Heart right ventricle (tissue), 16 donors: ENCODE results near the gene FBXO24. TPM values are rescaled to one million over a fixed set of nuclear protein-coding genes. Genes with fewer than 3 reads are reported as not detected.
A peak's percentile ranks its signal among the peaks of the same experiment; 100 is the strongest.

Experiments used
- ATAC-seq, 8 donors: fragments of 200-7000 bp; cut with Tn5 transposase; one replicate each; pipeline ENCODE4 v1.9.1; 2020; ENCODE audit warnings: mild to moderate bottlenecking in 8 of 8, moderate library complexity in 8 of 8, moderate number of reproducible peaks in 1 of 8
- DNase-seq, 2 donors: peaks; one replicate each; pipeline ENCODE4 v3.0.0-alpha.2; 2020
- H3K27ac ChIP-seq, 10 donors: fragments of 200-600 bp; sonication (generic) in 2 of 10; one replicate each; pipeline versions ENCODE4 v1.5.0 to v1.8.0; 2020 to 2022; ENCODE audit warnings: mild to moderate bottlenecking in 3 of 10
- H3K27me3 ChIP-seq, 7 donors: fragments of 200-600 bp; one replicate each; pipeline ENCODE4 v1.8.0; 2021 to 2022; ENCODE audit warnings: mild to moderate bottlenecking in 2 of 7
- H3K36me3 ChIP-seq, 9 donors: fragments of 200-600 bp; sonication (generic) in 1 of 9; one replicate each; pipeline versions ENCODE4 v1.5.0 to v1.8.0; 2020 to 2022; ENCODE audit warnings: mild to moderate bottlenecking in 2 of 9
- H3K4me1 ChIP-seq, 9 donors: fragments of 200-600 bp; sonication (generic) in 1 of 9; one replicate each; pipeline versions ENCODE4 v1.5.0 to v1.8.0; 2020 to 2022; ENCODE audit warnings: mild to moderate bottlenecking in 4 of 9
- H3K4me3 ChIP-seq, 10 donors: fragments of 200-600 bp; sonication (generic) in 2 of 10; one replicate each; pipeline versions ENCODE4 v1.5.0 to v1.8.0; 2020 to 2022; ENCODE audit warnings: mild to moderate bottlenecking in 7 of 10, moderate library complexity in 2 of 10
- H3K9me3 ChIP-seq, 11 donors: fragments of 200-600 bp in 10 of 11; sonication (generic) in 2 of 11; one replicate each; pipeline versions ENCODE4 v1.5.0 to v1.8.0; 2013 to 2022; ENCODE audit warnings: mild to moderate bottlenecking in 2 of 11, control low read depth in 1 of 11, moderate library complexity in 1 of 11
- CTCF ChIP-seq, 9 donors: fragments of 200-600 bp; sonication (generic) in 2 of 9; IDR thresholded peaks; one replicate each; pipeline versions ENCODE4 v1.5.0 to v1.8.0; 2021 to 2022; ENCODE audit warnings: antibody characterized with exemption in 9 of 9, mild to moderate bottlenecking in 5 of 9, moderate library complexity in 1 of 9
- WGBS, 2 donors: extraction: QIAGEN DNeasy Blood & Tissue Kit; methylation state at CpG; one replicate each; pipeline ENCODE4 v1.1.7; 2013; ENCODE audit warnings: inconsistent platforms in 1 of 2; 5-methylcytosine and 5-hydroxymethylcytosine counted together
- intact Hi-C, 10 donors: fragments of 100-400 bp; cut with DNase I; formaldehyde crosslinking; loops; one replicate each; pipeline versions ENCODE4 v1.11.1 to v1.14.2; 2022
- polyA plus RNA-seq, 2 donors: library from polyadenylated mRNA; stranded (reverse); fragments of 200-250 nt; gene quantifications; one replicate each; pipeline ENCODE4 v1.2.3, GENCODE V29; 2013
- total RNA-seq, 10 donors: library from RNA; stranded (reverse); fragmentation: NEBNext Ultra II Directional in 3 of 10; extraction: Animal tissue kit (Norgen Biotek cat#: 25700) in 3 of 10; gene quantifications; one replicate each; pipeline versions ENCODE4 v1.2.1 to v1.2.4, GENCODE V29; 2021 to 2023
- donor health status: Arrhythmogenic right ventricular cardiomyopathy.
- donor health status: ischemic (EF 13 %, LVEDD 7.1; RV severe dilation, severe dysfunction).
- donor health status: healthy with polysubstance abuse.
- donor health status: DM: no; HTN: yes; CAD: no.
- donor health status: DM: no; HTN: no; CAD: no.
- donor health status: ischemic (EF 25% LVEDD 6.9; RV normal size, moderate dysfunction).
- donor health status: ischemic (EF 25% LVEDD 5.7; RV mildly dilated, moderate dysfunction).
- donor health status: healthy.
- donor health status: DM: yes; HTN: yes; CAD: no.
- donor health status: Ischemic cardiomyopathy.
- donor health status: ischemic (EF 35%, LVEDD 5.7; RV mildly dilated, moderate dysfunction).
- donor health status: nonischemic (EF 11% LVEDD 7.7; RV severe dilation, severe dysfunction).
- donor health status: DM: yes; HTN: yes; CAD: no.
- donor health status: PGD.
- donor health status: ischemic (EF 29% LVEDD 5.4; RV normal size, mild dysfunction).
- donor health status: nonischemic (EF 23%, LVEDD 6.1; RV moderate dilation, normal function).

FBXO24 gene
- total and polyA plus RNA-seq, 12 donors, result 0.15 to 0.73 (median 0.40) TPM; not detected in 2

- WGBS, 2 donors, result 86 to 90% methylated on average over 12 of the region's 12 CpGs
- DNase-seq, result no peak
- Histone ChIP-seq H3K27ac (peak overlapping the region in 2 of 10 donors; percentile 76 to 79), H3K4me3 (peak overlapping the region in 1 of 10 donors; percentile 86), H3K9me3 (no peaks in the 10 kb centered on the region), H3K4me1 (peaks cover 0 to 37% (median 23%) of the 10 kb centered on the region in 9 donors), H3K27me3 (peaks cover 0 to 11% (median 0%) of the 10 kb centered on the region in 7 donors), H3K36me3 (peaks cover 0 to 12% (median 0%) of the 10 kb centered on the region in 9 donors)
- no peak for TF ChIP-seq CTCF (IDR thresholded peaks at IDR 0.05)
- ATAC-seq, result no peak
- intact Hi-C loops, result loop anchor here in 3 of 10 donors (5.0 to 10.0 kb wide), 3 partner anchors 66 to 88 kb away; partner anchors contain the start of genes GIGYF1 (in 1 of the 3) and GNB2 (in 1 of the 3)
Observed at GRCh38 chr7:100606313-100606712, 20.2 kb downstream of the FBXO24 start.

DNA sequence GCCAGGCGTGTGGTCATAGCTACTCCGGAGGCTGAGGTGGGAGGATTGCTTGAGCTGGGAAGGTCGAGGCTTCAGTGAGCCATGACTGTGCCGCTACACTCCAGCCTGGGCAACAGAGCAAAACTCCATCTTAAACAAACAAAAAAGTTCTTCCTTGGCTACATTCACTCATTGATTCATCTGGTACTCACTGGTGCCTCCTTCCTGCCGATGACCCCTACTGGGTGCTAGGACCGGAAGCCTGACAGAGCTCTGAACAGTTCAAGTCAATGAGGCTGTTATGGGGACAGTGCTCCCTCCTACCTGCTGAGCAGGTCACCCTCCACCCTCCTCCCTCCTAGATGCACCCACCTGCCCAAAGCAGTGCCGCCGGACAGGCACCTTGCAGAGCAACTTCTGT is 21.0 kb downstream of the FBXO24 start:
- Histone ChIP-seq H3K9me3 (no peaks in the 10 kb centered on the region), H3K4me1 (peaks cover 0 to 32% (median 22%) of the 10 kb centered on the region in 9 donors), H3K4me3 (no peak overlapping the region), H3K27ac (no peak overlapping the region), H3K36me3 (peaks cover 0 to 12% (median 0%) of the 10 kb centered on the region in 9 donors), H3K27me3 (peaks cover 0 to 11% (median 0%) of the 10 kb centered on the region in 7 donors)
- no peak for TF ChIP-seq CTCF (IDR thresholded peaks at IDR 0.05)
- ATAC-seq (no peak), DNase-seq (no peak)
- intact Hi-C loops, result loop anchor here in 3 of 10 donors (5.0 to 10.0 kb wide), 3 partner anchors 65 to 88 kb away; partner anchors contain the start of genes GIGYF1 (in 1 of the 3) and GNB2 (in 1 of the 3)
- WGBS, 2 donors, result 90 to 95% methylated on average over 8 of the region's 8 CpGs

- H3K36me3 ChIP-seq, result peaks cover 0 to 22% (median 0%) of the 10 kb centered on the region in 9 donors
- peaks cover 0 to 11% (median 0%) of the 10 kb centered on the region in 7 donors for H3K27me3 ChIP-seq
- H3K4me3 ChIP-seq, result no peak overlapping the region
- 94 to 96% methylated on average over 5 of the region's 5 CpGs for WGBS, 2 donors
- no peak for TF ChIP-seq CTCF (IDR thresholded peaks at IDR 0.05)
- ATAC-seq, result no peak
- no peak for DNase-seq
- intact Hi-C loops, result loop anchor here in 5 of 10 donors (5.0 to 10.0 kb wide), 6 partner anchors 62 to 265 kb away; partner anchors contain the start of genes GIGYF1 (in 3 of the 5), GNB2 (in 2 of the 5) and SRRT (in 1 of the 5)
- no peaks in the 10 kb centered on the region for H3K9me3 ChIP-seq
- H3K4me1 ChIP-seq, result peaks cover 0 to 31% (median 21%) of the 10 kb centered on the region in 9 donors
- no peak overlapping the region for H3K27ac ChIP-seq
Observed at GRCh38 chr7:100609958-100610357, 23.8 kb downstream of the FBXO24 start.

DNA sequence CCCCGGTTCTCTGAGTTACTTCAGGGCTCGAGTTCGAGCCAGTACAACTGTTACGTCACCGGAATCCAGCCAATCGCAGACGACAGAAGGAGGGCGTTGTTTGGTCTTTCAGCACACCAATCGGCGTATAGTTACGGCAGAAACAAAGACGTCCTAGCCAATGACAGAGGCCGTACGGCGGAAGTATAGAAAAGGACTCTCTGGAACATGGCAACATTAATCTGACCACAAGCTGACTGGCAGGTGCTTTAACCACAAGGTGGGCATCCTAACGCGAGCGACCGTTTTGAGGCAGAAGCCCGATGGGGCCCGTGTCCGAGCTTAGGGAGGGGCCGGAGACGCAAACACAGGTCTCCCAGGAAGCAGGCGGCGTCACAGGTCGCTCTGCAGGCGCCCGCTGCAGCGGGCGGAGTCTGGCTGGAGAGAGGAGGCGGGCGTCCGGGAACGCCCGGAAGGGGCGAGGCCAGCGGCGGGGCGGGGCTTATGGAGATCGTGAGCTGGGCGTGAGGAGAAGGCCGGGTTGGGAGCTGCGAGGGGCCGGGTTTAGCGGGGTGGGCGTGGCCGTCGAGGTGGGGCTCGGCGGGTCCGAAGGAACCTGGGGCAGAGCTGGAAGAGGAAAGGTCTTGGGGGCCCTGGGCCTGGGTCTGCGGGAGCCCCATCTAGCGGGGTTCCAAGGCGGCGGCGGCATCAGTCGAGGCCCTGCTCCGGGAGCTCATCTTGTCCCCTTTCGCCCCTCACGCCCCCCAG is 26.0 kb downstream of the FBXO24 start, which contains the start of gene MOSPD3:
Gene MOSPD3, plus strand, starts transcription at position 558 of the 747 bp plus-strand sequence. CDS start 252 bp downstream, outside the sequence.
- Histone ChIP-seq H3K4me1 (peaks cover 0 to 20% (median 10%) of the 10 kb centered on the region in 9 donors), H3K36me3 (peaks cover 0 to 29% (median 0%) of the 10 kb centered on the region in 9 donors), H3K4me3 (peak within 1 kb of the TSS; percentile 57 to 97 (median 83)), H3K9me3 (no peaks in the 10 kb centered on the region), H3K27ac (peak within 1 kb of the TSS; percentile 65 to 97 (median 91)), H3K27me3 (no peaks in the 10 kb centered on the region)
- intact Hi-C loops, result loop anchor here in 6 of 10 donors (1.0 to 10.0 kb wide), 8 partner anchors 26 to 263 kb away; partner anchors contain the start of genes GNB2 (in 4 of the 6), GIGYF1 (in 2 of the 6), FBXO24 (in 1 of the 6) and LRCH4 (in 1 of the 6)
- WGBS, 2 donors, result 0 to 1% methylated on average over 50 to 61 of the region's 61 CpGs
- peak; percentile 97 to 99 (median 98) for ATAC-seq
- TF ChIP-seq CTCF (IDR thresholded peaks at IDR 0.05), result no peak
- DNase-seq, result peak; percentile 99
